Esophagus (tissue), 2 donors: ENCODE results near the gene ASS1. TPM values are rescaled to one million over a fixed set of nuclear protein-coding genes. Genes with fewer than 3 reads are reported as not detected.

ENCODE experiments used
- H3K27ac ChIP-seq, 2 donors: one replicate each; pipeline ENCODE4 v1.5.1; 2013; ENCODE audit warnings: low read depth in 2 of 2, mild to moderate bottlenecking in 2 of 2, inconsistent platforms in 1 of 2, low read length in 1 of 2, moderate library complexity in 1 of 2
- H3K27me3 ChIP-seq, 2 donors: one replicate each; pipeline ENCODE4 v1.6.1; 2013; ENCODE audit warnings: low read length in 2 of 2, control low read depth in 1 of 2, mild to moderate bottlenecking in 1 of 2; ENCODE audit not compliant: insufficient read depth in 2 of 2, control insufficient read depth in 1 of 2
- H3K36me3 ChIP-seq, 2 donors: one replicate each; pipeline ENCODE4 v1.6.1; 2013; ENCODE audit warnings: low read length in 1 of 2; ENCODE audit not compliant: control insufficient read depth in 2 of 2, insufficient read depth in 2 of 2
- H3K4me1 ChIP-seq, 2 donors: one replicate each; pipeline ENCODE4 v1.6.1; 2013; ENCODE audit warnings: low read length in 1 of 2; ENCODE audit not compliant: control insufficient read depth in 2 of 2, insufficient read depth in 2 of 2
- H3K4me3 ChIP-seq, 2 donors: one replicate each; pipeline ENCODE4 v1.5.1; 2013; ENCODE audit warnings: low read length in 2 of 2, mild to moderate bottlenecking in 2 of 2, low read depth in 1 of 2, moderate library complexity in 1 of 2
- H3K9me3 ChIP-seq, 2 donors: one replicate each; pipeline ENCODE4 v1.6.1; 2013; ENCODE audit warnings: mild to moderate bottlenecking in 2 of 2, low read depth in 1 of 2, low read length in 1 of 2, moderate library complexity in 1 of 2; ENCODE audit not compliant: control insufficient read depth in 2 of 2, insufficient read depth in 1 of 2
- WGBS, 2 donors: extraction: QIAGEN DNeasy Blood & Tissue Kit; methylation state at CpG; one replicate each; pipeline ENCODE4 v1.1.7; 2013; 5-methylcytosine and 5-hydroxymethylcytosine counted together
- polyA plus RNA-seq, 2 donors: library from polyadenylated mRNA; stranded (reverse); fragments of 200-250 nt; gene quantifications; one replicate each; pipeline ENCODE4 v1.2.3, GENCODE V29; 2013
- donor health status: healthy with polysubstance abuse.
- donor health status: Bipolar disorder and iron deficiency.

ASS1 gene
- polyA plus RNA-seq, 2 donors: 63.6 to 79.5 TPM

DNA sequence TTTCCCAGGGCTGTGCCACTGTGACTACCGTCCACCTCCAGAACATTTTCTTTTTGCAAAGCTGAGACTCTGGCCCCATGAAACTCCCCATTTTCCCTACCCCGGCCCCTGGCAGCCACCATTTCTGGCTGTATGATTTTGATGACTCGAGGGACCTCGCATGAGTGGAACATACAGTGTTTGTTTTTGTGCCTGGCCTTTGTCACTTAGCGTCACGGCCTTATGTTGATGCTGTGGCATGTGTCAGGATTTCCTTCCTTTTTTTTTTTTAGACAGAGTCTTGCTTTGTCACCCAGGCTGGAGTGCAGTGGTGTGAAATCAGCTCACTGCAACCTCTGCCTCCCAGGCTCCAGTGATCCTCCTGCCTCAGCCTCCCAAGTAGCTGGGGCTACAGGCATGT, 42.7 kb downstream of the ASS1 start:
- Histone ChIP-seq H3K4me3 (no peak overlapping the region), H3K27me3 (no peaks in the 10 kb centered on the region), H3K27ac (no peak overlapping the region), H3K4me1 (no peaks in the 10 kb centered on the region), H3K36me3 (no peaks in the 10 kb centered on the region), H3K9me3 (no peaks in the 10 kb centered on the region)
- 69 to 72% methylated on average over 6 of the region's 6 CpGs for WGBS, 2 donors

DNA sequence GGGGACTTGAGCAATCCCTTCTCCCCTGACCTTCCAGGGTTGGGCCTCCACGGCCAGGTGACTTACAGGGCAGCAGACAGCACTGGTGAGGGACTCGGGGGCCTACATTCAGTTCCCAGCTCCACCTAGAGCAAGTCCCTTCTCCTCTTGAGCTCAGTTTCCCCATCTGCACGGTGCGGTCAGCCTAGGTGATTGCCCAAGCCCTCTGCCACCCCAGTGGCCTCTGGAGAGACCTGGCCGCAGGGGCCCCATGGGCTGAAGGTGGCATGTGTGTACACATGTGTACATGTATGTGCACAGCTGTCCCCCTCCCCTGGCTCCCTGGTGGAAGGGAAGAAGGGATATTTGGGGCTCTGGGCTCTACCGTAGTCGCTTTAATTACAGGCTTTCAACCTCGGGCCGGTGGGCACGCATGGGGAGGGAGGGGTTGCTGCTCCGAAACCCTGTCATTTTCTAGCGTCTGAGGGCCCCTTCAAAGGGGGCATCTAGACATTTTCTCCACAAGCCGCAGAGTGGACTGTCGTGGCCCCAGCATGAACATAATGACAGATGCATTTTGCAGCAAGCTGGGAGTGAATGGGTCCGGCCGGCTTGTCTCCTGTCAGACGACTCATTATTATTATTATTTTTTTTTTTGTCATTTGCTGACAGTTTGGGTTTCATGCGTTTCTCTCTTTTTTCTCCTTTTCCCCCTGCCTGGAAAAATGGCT, 44.0 kb downstream of the ASS1 start:
- Histone ChIP-seq H3K27ac (no peak overlapping the region), H3K27me3 (no peaks in the 10 kb centered on the region), H3K36me3 (no peaks in the 10 kb centered on the region), H3K4me1 (no peaks in the 10 kb centered on the region), H3K9me3 (no peaks in the 10 kb centered on the region), H3K4me3 (no peak overlapping the region)
- WGBS, 2 donors: 86 to 89% methylated on average over 18 of the region's 18 CpGs

DNA sequence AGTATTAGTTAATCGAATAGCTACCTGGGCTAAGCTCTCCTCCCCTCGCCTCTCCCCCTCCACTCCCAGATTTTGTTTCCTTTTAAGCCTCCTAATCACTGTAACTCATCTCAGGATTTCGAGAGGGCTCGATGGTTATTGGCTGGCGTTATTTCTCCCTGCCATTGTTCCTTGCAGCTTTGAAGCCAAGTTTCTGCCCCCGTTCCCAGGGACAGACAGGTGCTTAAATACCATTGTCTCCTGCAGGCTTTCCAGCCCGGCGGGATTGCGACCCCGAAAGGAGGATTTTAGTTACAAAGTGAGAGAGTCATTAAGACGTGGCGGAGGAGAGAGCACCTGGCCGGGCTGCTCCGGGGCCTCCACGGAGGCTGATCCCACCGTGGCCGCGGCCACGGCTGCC, 46.2 kb downstream of the ASS1 start:
- Histone ChIP-seq H3K27me3 (no peaks in the 10 kb centered on the region), H3K27ac (no peak overlapping the region), H3K4me1 (no peaks in the 10 kb centered on the region), H3K9me3 (peaks cover 5 to 6% of the 10 kb centered on the region in 2 donors), H3K4me3 (no peak overlapping the region), H3K36me3 (peaks cover 7 to 10% of the 10 kb centered on the region in 2 donors)
- 83 to 87% methylated on average over 19 of the region's 19 CpGs for WGBS, 2 donors

DNA sequence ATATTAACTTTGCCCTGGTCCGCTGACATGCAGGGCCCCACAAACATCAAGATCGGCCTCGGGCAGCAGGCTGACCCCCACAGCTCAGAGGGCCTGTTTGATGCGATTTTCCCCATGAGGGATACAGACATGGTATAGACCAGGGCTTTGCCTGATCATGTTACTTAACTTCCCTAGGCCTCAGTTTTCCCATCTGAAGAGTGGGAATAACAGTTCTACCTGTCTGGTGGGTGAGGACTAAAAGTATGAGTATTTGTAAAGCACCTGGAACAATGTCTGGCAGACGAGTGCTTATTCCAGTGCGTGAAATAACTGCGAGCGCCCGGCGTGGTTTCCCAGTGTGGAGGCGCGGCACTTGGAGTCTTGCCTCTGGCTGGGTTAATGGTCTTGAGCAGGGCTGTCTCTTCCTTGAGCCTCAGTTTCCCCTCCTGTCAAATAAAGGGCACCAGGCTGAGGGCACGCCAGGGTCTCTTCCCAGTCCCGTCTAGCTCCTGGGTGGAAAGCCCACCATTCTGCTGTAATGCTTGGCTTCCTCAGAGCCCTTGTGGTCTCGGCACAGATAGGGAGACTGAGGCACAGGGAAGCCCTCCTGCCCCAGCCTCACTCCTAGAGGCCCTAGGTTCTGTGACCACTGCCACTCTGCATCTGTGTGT, 47.2 kb downstream of the ASS1 start:
- Histone ChIP-seq H3K27me3 (no peaks in the 10 kb centered on the region), H3K4me1 (no peaks in the 10 kb centered on the region), H3K9me3 (peaks cover 5 to 6% of the 10 kb centered on the region in 2 donors), H3K36me3 (peaks cover 7 to 12% of the 10 kb centered on the region in 2 donors), H3K4me3 (no peak overlapping the region), H3K27ac (no peak overlapping the region)
- WGBS, 2 donors: 94 to 95% methylated on average over 15 of the region's 15 CpGs

DNA sequence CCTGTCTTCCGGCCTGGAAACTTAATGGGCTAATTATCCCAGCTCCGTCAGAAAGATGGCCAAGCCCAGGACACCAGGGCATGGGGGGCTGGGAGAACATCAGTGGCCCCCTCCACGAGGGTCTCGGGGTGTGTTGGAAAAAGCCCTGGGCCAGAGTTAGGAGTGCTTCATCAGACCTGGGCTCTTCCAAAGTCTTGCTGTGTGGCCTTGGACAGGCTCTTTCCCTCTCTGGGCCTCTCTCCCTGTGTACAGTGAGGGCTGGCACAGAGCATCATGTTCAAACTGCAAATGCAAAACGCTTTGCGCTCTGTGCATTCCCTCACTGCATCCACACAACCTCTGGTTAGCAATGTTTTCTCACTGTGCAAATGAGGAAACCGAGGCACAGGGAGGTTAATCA, 48.3 kb downstream of the ASS1 start:
- Histone ChIP-seq H3K4me3 (no peak overlapping the region), H3K27ac (no peak overlapping the region), H3K9me3 (peaks cover 5 to 6% of the 10 kb centered on the region in 2 donors), H3K4me1 (no peaks in the 10 kb centered on the region), H3K27me3 (no peaks in the 10 kb centered on the region), H3K36me3 (peaks cover 7 to 12% of the 10 kb centered on the region in 2 donors)
- 88 to 89% methylated on average over 7 of the region's 7 CpGs for WGBS, 2 donors

DNA sequence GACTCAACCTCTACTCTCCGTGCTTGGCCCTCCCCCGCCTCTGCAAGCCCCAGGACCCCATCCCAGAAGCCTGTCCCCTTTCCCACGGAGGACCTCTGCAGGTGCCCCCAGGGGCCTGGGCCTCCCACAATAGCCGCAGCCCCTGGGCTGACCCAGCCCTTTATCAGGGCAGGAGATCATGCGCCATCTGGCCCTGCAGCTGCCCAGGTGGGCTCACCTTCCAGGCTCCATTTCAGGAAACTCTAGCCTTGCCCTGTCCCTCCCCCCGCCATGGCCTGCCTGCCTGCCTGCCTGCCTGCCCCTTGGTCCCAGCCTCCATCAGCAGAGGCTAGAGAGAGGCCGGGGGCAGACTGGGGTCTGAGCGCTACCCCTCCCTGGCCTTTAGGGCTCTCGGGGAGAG, 48.7 kb downstream of the ASS1 start:
- peaks cover 7 to 12% of the 10 kb centered on the region in 2 donors for H3K36me3 ChIP-seq

DNA sequence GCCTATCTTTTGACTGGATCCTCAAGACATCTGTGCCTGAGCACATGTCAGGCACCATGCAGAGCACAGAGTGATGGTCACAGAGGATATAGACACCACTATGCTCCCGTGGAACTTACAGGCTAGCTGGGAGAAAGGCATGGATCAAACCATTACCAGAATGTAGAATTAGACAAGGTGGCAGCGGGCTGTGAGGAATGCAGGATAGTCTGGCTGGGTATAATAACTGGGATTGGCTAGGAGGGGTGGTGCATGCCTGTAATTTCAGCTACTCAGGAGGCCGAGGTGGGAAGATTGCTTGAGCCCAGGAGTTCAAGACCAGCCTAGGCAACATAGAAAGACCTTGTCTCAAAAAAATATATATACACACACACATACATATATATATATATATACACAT, 50.3 kb downstream of the ASS1 start:
- Histone ChIP-seq H3K27ac (no peak overlapping the region), H3K9me3 (peaks cover 5 to 6% of the 10 kb centered on the region in 2 donors), H3K4me3 (no peak overlapping the region), H3K4me1 (peaks cover 2 to 15% of the 10 kb centered on the region in 2 donors), H3K27me3 (no peaks in the 10 kb centered on the region), H3K36me3 (peaks cover 7 to 20% of the 10 kb centered on the region in 2 donors)
- WGBS, 2 donors: 91 to 94% methylated on average over 3 of the region's 3 CpGs

More for the DNA sequence above, 48.7 kb downstream of the ASS1 start:
- Histone ChIP-seq H3K27me3 (no peaks in the 10 kb centered on the region), H3K9me3 (peaks cover 5 to 6% of the 10 kb centered on the region in 2 donors), H3K4me1 (peaks cover 0 to 4% of the 10 kb centered on the region in 2 donors), H3K27ac (no peak overlapping the region), H3K4me3 (no peak overlapping the region)
- 86% methylated on average over 8 to 9 of the region's 9 CpGs for WGBS, 2 donors

DNA sequence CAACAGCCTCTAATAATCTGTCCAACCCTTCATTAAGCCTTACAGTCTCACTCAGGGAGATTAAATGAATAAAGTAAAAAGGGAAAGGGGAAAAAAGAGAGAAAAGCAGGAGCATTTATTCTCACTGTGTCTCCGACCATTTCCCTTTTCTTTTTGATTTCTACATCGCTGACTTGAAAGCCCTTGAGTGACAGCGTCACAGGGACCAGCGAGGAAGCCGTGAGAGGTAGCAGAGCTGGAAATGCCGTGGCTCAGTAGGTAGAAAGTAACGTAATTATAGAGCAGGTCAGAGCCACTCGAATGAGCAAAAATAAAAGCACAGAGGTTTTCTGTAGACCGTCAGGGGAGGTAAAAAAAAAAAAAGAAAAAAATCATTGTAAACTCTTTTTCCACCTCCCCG, 52.4 kb downstream of the ASS1 start:
- H3K4me3 ChIP-seq: no peak overlapping the region
- peaks cover 5 to 6% of the 10 kb centered on the region in 2 donors for H3K9me3 ChIP-seq
- H3K27ac ChIP-seq: no peak overlapping the region
- WGBS, 2 donors: 86 to 90% methylated on average over 10 of the region's 10 CpGs
- H3K27me3 ChIP-seq: no peaks in the 10 kb centered on the region
- peaks cover 5 to 15% of the 10 kb centered on the region in 2 donors for H3K4me1 ChIP-seq
- peaks cover 7 to 20% of the 10 kb centered on the region in 2 donors for H3K36me3 ChIP-seq

DNA sequence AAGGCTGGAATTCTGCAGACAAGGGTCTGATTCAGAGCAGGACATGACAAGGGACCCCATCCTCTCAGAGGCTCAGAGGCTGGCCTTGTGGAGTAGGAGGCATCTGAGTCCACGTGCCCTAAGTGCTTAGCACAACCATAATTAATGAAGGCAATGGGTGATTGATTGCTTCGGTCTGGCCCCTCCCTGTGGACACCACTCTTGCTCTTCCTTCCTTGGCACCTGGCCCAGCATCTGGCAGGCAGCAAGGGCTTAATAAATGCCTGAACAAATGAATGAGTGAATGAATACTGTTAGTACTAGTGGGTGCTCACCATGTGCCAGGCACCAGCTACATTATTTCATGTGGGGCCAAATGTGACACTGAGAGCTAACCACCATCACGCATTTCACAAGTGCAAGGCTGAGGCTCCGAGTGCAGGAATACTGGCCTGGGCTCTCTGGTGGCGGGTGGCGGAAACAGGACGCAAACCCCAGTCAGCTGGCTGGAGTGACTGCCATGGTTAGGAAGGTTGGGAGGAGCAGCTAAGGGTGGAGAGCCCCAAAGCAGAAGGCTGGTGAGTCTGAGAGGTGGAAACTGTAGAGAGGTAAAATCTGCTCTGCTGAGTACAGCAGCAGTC, 53.6 kb downstream of the ASS1 start:
- 82 to 84% methylated on average over 7 of the region's 7 CpGs for WGBS, 2 donors
- peaks cover 7 to 20% of the 10 kb centered on the region in 2 donors for H3K36me3 ChIP-seq
- H3K27ac ChIP-seq: peak overlapping the region in 1 of 2 donors; percentile 44

More for the DNA sequence above, 53.6 kb downstream of the ASS1 start:
- no peaks in the 10 kb centered on the region for H3K27me3 ChIP-seq
- H3K4me3 ChIP-seq: no peak overlapping the region
- H3K4me1 ChIP-seq: peaks cover 5 to 15% of the 10 kb centered on the region in 2 donors
- H3K9me3 ChIP-seq: peaks cover 5 to 6% of the 10 kb centered on the region in 2 donors
